Suprapubic skin (tissue), 4 donors: ENCODE results near the gene NR2E1.

Experiments
- POLR2A ChIP-seq, 2 donors: fragments of 450-650 bp; IDR thresholded peaks; one replicate each; pipeline ENCODE4 v1.6.1; 2017; ENCODE audit warnings: antibody characterized with exemption in 2 of 2, mild to moderate bottlenecking in 2 of 2, moderate library complexity in 2 of 2
- POLR2AphosphoS5 ChIP-seq, 3 donors: sonication (generic); formaldehyde crosslinking; IDR thresholded peaks; one replicate each; pipeline ENCODE4 v1.6.1; 2017; ENCODE audit warnings: antibody characterized with exemption in 3 of 3
- TF ChIP-seq, protein P1 (sequence below), 2 donors: fragments of 200-600 bp in 1 of 2; fragments of 450-650 bp in 1 of 2; sonication (generic) in 1 of 2; IDR thresholded peaks; one replicate each; pipeline ENCODE4 v1.5.1; 2016 to 2019; ENCODE audit warnings: antibody characterized with exemption in 2 of 2, mild to moderate bottlenecking in 1 of 2, moderate library complexity in 1 of 2

DNA sequence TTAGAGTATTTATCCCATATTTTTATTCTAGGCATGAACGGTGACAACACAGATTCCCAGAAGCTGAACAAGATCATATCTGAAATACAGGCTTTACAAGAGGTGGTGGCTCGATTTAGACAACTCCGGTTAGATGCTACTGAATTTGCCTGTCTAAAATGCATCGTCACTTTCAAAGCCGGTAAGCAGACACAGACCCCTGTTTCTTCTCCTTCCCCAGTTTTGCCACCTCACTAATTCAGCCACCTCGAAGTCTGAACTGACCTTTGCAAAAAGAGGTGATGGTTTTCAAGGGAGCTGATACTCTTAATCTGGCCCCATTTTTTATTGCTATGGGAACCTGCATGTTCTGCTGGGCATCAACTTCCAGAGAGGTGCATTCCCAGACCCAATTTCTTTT, 15.0 kb downstream of the NR2E1 start:
- TF ChIP-seq, protein P1, sequence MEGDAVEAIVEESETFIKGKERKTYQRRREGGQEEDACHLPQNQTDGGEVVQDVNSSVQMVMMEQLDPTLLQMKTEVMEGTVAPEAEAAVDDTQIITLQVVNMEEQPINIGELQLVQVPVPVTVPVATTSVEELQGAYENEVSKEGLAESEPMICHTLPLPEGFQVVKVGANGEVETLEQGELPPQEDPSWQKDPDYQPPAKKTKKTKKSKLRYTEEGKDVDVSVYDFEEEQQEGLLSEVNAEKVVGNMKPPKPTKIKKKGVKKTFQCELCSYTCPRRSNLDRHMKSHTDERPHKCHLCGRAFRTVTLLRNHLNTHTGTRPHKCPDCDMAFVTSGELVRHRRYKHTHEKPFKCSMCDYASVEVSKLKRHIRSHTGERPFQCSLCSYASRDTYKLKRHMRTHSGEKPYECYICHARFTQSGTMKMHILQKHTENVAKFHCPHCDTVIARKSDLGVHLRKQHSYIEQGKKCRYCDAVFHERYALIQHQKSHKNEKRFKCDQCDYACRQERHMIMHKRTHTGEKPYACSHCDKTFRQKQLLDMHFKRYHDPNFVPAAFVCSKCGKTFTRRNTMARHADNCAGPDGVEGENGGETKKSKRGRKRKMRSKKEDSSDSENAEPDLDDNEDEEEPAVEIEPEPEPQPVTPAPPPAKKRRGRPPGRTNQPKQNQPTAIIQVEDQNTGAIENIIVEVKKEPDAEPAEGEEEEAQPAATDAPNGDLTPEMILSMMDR (IDR thresholded peaks at IDR 0.05) = no peak
- TF ChIP-seq POLR2A (IDR thresholded peaks at IDR 0.05) (no peak), POLR2AphosphoS5 (IDR thresholded peaks at IDR 0.05) (no peak)
